ENCODE data around the gene IHH.

- TF ChIP-seq CTCF (tag by site-specific recombination; IDR thresholded peaks at IDR 0.05) (no peak), TSHZ1 (tag by site-specific recombination; IDR thresholded peaks at IDR 0.05; ENCODE audit: borderline replicate concordance) (no peak), KLF10 (tag by site-specific recombination; IDR thresholded peaks at IDR 0.05) (no peak), ZNF274 (IDR thresholded peaks at IDR 0.05; ENCODE audit: low read length) (no peak), ZNF274 (tag by site-specific recombination; IDR thresholded peaks at IDR 0.05; ENCODE audit: borderline replicate concordance) (no peak), IKZF3 (tag by site-specific recombination; IDR thresholded peaks at IDR 0.05) (no peak), ZNF398 (tag by site-specific recombination; IDR thresholded peaks at IDR 0.05) (no peak), MZF1 (tag by site-specific recombination; IDR thresholded peaks at IDR 0.05; ENCODE audit: borderline replicate concordance) (no peak), ZNF76 (tag by site-specific recombination; IDR thresholded peaks at IDR 0.05; ENCODE audit: borderline replicate concordance, low read depth) (no peak), KLF7 (tag by site-specific recombination; IDR thresholded peaks at IDR 0.05; ENCODE audit: borderline replicate concordance) (no peak), ZNF600 (tag by site-specific recombination; IDR thresholded peaks at IDR 0.05) (no peak)
Measured at GRCh38 chr2:219082332-219082958, 21.7 kb upstream of the IHH start.
